ENCODE measurements around the gene CST8.

- TF ChIP-seq, protein P1, sequence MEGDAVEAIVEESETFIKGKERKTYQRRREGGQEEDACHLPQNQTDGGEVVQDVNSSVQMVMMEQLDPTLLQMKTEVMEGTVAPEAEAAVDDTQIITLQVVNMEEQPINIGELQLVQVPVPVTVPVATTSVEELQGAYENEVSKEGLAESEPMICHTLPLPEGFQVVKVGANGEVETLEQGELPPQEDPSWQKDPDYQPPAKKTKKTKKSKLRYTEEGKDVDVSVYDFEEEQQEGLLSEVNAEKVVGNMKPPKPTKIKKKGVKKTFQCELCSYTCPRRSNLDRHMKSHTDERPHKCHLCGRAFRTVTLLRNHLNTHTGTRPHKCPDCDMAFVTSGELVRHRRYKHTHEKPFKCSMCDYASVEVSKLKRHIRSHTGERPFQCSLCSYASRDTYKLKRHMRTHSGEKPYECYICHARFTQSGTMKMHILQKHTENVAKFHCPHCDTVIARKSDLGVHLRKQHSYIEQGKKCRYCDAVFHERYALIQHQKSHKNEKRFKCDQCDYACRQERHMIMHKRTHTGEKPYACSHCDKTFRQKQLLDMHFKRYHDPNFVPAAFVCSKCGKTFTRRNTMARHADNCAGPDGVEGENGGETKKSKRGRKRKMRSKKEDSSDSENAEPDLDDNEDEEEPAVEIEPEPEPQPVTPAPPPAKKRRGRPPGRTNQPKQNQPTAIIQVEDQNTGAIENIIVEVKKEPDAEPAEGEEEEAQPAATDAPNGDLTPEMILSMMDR (IDR thresholded peaks at IDR 0.05) = no peak
- no peak for TF ChIP-seq POLR2A (IDR thresholded peaks at IDR 0.05)
These were observed 34.5 kb upstream of the CST8 start for GRCh38 chr20:23456409-23456808.
